ENCODE measurements around the gene FAM151A.

The FAM151A gene

GRCh38 chr1:54593571-54594160 lies 29.7 kb downstream of the FAM151A start:
- TF ChIP-seq POLR2AphosphoS5 (IDR thresholded peaks at IDR 0.05; ENCODE audit: low read depth, low read length), result no peak
- no peak for TF ChIP-seq SPI1 (IDR thresholded peaks at IDR 0.05; ENCODE audit: low read depth, low read length)
- TF ChIP-seq POU2F2 (IDR thresholded peaks at IDR 0.05; ENCODE audit: low read depth, low read length), result no peak
- no peak for TF ChIP-seq POLR2A (IDR thresholded peaks at IDR 0.05; ENCODE audit: low read depth, low read length)
- TF ChIP-seq PAX5 (IDR thresholded peaks at IDR 0.05; ENCODE audit: insufficient read depth, low read length, severe bottlenecking), result no peak
- no peak for FAIRE-seq

GRCh38 chr1:54591127-54591756 lies 32.1 kb downstream of the FAM151A start:
- FAIRE-seq (no peak), DNase-seq (ENCODE audit: insufficient read length, low spot score) (no peak)
- TF ChIP-seq TAF1 (IDR thresholded peaks at IDR 0.05; ENCODE audit: low read depth, low read length), result no peak
- no peak for TF ChIP-seq SPI1 (IDR thresholded peaks at IDR 0.05; ENCODE audit: low read depth, low read length)
- TF ChIP-seq POLR2AphosphoS5 (IDR thresholded peaks at IDR 0.05; ENCODE audit: low read depth, low read length), result no peak
- no peak for TF ChIP-seq POU2F2 (IDR thresholded peaks at IDR 0.05; ENCODE audit: low read depth, low read length)
- no peak for TF ChIP-seq PAX5 (IDR thresholded peaks at IDR 0.05; ENCODE audit: insufficient read depth, low read length, severe bottlenecking)
- no peak for TF ChIP-seq POLR2A (IDR thresholded peaks at IDR 0.05; ENCODE audit: low read depth, low read length)

More at GRCh38 chr1:54593571-54594160, 29.7 kb downstream of the FAM151A start:
- DNase-seq (ENCODE audit: insufficient read length, low spot score), result no peak

- no peak for DNase-seq (ENCODE audit: insufficient read length, low spot score)
- FAIRE-seq, result no peak
- TF ChIP-seq POLR2A (IDR thresholded peaks at IDR 0.05; ENCODE audit: low read depth, low read length) (no peak), PAX5 (IDR thresholded peaks at IDR 0.05; ENCODE audit: insufficient read depth, low read length, severe bottlenecking) (no peak), POU2F2 (IDR thresholded peaks at IDR 0.05; ENCODE audit: low read depth, low read length) (no peak), TAF1 (IDR thresholded peaks at IDR 0.05; ENCODE audit: low read depth, low read length) (no peak), SPI1 (IDR thresholded peaks at IDR 0.05; ENCODE audit: low read depth, low read length) (no peak)
Measured at GRCh38 chr1:54588377-54588776, 34.9 kb downstream of the FAM151A start.

GRCh38 chr1:54585181-54586066 lies 37.9 kb downstream of the FAM151A start:
- FAIRE-seq, result no peak
- DNase-seq (ENCODE audit: insufficient read length, low spot score), result no peak
- TF ChIP-seq SPI1 (IDR thresholded peaks at IDR 0.05; ENCODE audit: low read depth, low read length), result no peak
- TF ChIP-seq PAX5 (IDR thresholded peaks at IDR 0.05; ENCODE audit: insufficient read depth, low read length, severe bottlenecking), result no peak
- no peak for TF ChIP-seq POLR2A (IDR thresholded peaks at IDR 0.05; ENCODE audit: low read depth, low read length)
- TF ChIP-seq TAF1 (IDR thresholded peaks at IDR 0.05; ENCODE audit: low read depth, low read length), result no peak
- TF ChIP-seq POLR2AphosphoS5 (IDR thresholded peaks at IDR 0.05; ENCODE audit: low read depth, low read length), result no peak

GRCh38 chr1:54584575-54584974 lies 38.8 kb downstream of the FAM151A start:
- DNase-seq (ENCODE audit: insufficient read length, low spot score) (no peak), FAIRE-seq (no peak)
- TF ChIP-seq TAF1 (IDR thresholded peaks at IDR 0.05; ENCODE audit: low read depth, low read length), result no peak
- no peak for TF ChIP-seq PAX5 (IDR thresholded peaks at IDR 0.05; ENCODE audit: insufficient read depth, low read length, severe bottlenecking)
- no peak for TF ChIP-seq POU2F2 (IDR thresholded peaks at IDR 0.05; ENCODE audit: low read depth, low read length)
- no peak for TF ChIP-seq POLR2AphosphoS5 (IDR thresholded peaks at IDR 0.05; ENCODE audit: low read depth, low read length)
- no peak for TF ChIP-seq POLR2A (IDR thresholded peaks at IDR 0.05; ENCODE audit: low read depth, low read length)
- no peak for TF ChIP-seq SPI1 (IDR thresholded peaks at IDR 0.05; ENCODE audit: low read depth, low read length)

GRCh38 chr1:54583871-54584270 lies 39.5 kb downstream of the FAM151A start:
- no peak for FAIRE-seq

GRCh38 chr1:54583307-54583686 lies 40.0 kb downstream of the FAM151A start:
- no peak for DNase-seq (ENCODE audit: insufficient read length, low spot score)
- no peak for FAIRE-seq

More at GRCh38 chr1:54583871-54584270, 39.5 kb downstream of the FAM151A start:
- no peak for DNase-seq (ENCODE audit: insufficient read length, low spot score)
- TF ChIP-seq POLR2A (IDR thresholded peaks at IDR 0.05; ENCODE audit: low read depth, low read length), result no peak
- no peak for TF ChIP-seq TAF1 (IDR thresholded peaks at IDR 0.05; ENCODE audit: low read depth, low read length)
- no peak for TF ChIP-seq POLR2AphosphoS5 (IDR thresholded peaks at IDR 0.05; ENCODE audit: low read depth, low read length)
- no peak for TF ChIP-seq POU2F2 (IDR thresholded peaks at IDR 0.05; ENCODE audit: low read depth, low read length)

GRCh38 chr1:54582566-54583306 lies 40.6 kb downstream of the FAM151A start:
- FAIRE-seq (no peak), DNase-seq (ENCODE audit: insufficient read length, low spot score) (no peak)
- TF ChIP-seq PAX5 (IDR thresholded peaks at IDR 0.05; ENCODE audit: insufficient read depth, low read length, severe bottlenecking) (no peak), POU2F2 (IDR thresholded peaks at IDR 0.05; ENCODE audit: low read depth, low read length) (no peak), SPI1 (IDR thresholded peaks at IDR 0.05; ENCODE audit: low read depth, low read length) (no peak), POLR2AphosphoS5 (IDR thresholded peaks at IDR 0.05; ENCODE audit: low read depth, low read length) (no peak), TAF1 (IDR thresholded peaks at IDR 0.05; ENCODE audit: low read depth, low read length) (no peak), POLR2A (IDR thresholded peaks at IDR 0.05; ENCODE audit: low read depth, low read length) (no peak)

More at GRCh38 chr1:54583307-54583686, 40.0 kb downstream of the FAM151A start:
- no peak for TF ChIP-seq TAF1 (IDR thresholded peaks at IDR 0.05; ENCODE audit: low read depth, low read length)
- TF ChIP-seq POLR2A (IDR thresholded peaks at IDR 0.05; ENCODE audit: low read depth, low read length), result no peak
- no peak for TF ChIP-seq POU2F2 (IDR thresholded peaks at IDR 0.05; ENCODE audit: low read depth, low read length)
- no peak for TF ChIP-seq POLR2AphosphoS5 (IDR thresholded peaks at IDR 0.05; ENCODE audit: low read depth, low read length)
- TF ChIP-seq SPI1 (IDR thresholded peaks at IDR 0.05; ENCODE audit: low read depth, low read length), result no peak

- TF ChIP-seq POLR2AphosphoS5 (IDR thresholded peaks at IDR 0.05; ENCODE audit: low read depth, low read length) (no peak), POLR2A (IDR thresholded peaks at IDR 0.05; ENCODE audit: low read depth, low read length) (no peak), POU2F2 (IDR thresholded peaks at IDR 0.05; ENCODE audit: low read depth, low read length) (no peak), PAX5 (IDR thresholded peaks at IDR 0.05; ENCODE audit: insufficient read depth, low read length, severe bottlenecking) (no peak), TAF1 (IDR thresholded peaks at IDR 0.05; ENCODE audit: low read depth, low read length) (no peak)
- DNase-seq (ENCODE audit: insufficient read length, low spot score), result no peak
- FAIRE-seq, result no peak
Measured at GRCh38 chr1:54581621-54582035, 41.7 kb downstream of the FAM151A start.

All from GM12891 (cell line).